ENCODE results near the gene HSD3B2.

The HSD3B2 gene

GRCh38 chr1:119466445-119466844 lies 51.5 kb downstream of the HSD3B2 start:
- DNase-seq, result no peak

- no peak for DNase-seq
Observed at GRCh38 chr1:119467219-119467618, 52.3 kb downstream of the HSD3B2 start.

- DNase-seq, result no peak
Observed at GRCh38 chr1:119467857-119468668, 53.1 kb downstream of the HSD3B2 start.

GRCh38 chr1:119469741-119470140 lies 54.8 kb downstream of the HSD3B2 start:
- DNase-seq, result no peak

GRCh38 chr1:119470377-119470776 lies 55.4 kb downstream of the HSD3B2 start:
- DNase-seq, result no peak

- DNase-seq, result no peak
Observed at GRCh38 chr1:119470958-119471357, 56.0 kb downstream of the HSD3B2 start.

GRCh38 chr1:119471566-119471965 lies 56.6 kb downstream of the HSD3B2 start:
- DNase-seq, result no peak

GRCh38 chr1:119472080-119472818 lies 57.3 kb downstream of the HSD3B2 start:
- DNase-seq, result no peak
